Neural crest cell (in vitro differentiated cells): Measurements from ENCODE around the gene INSC. TPM values are rescaled to one million over a fixed set of nuclear protein-coding genes. Genes with fewer than 3 reads are reported as not detected.

Experiments
- DNase-seq: peaks from one replicate; pipeline ENCODE4 v3.0.0; 2021; ENCODE audit warnings: low read depth, mixed read lengths, low spot score
- H3K27ac Mint-ChIP-seq: one replicate; pipeline ENCODE4 v1.8.0; 2021; ENCODE audit warnings: mild to moderate bottlenecking, mixed read lengths; ENCODE audit not compliant: unreplicated experiment
- H3K27me3 Mint-ChIP-seq: 2 replicates; pipeline ENCODE4 v1.8.0; 2021; ENCODE audit warnings: low read depth, mild to moderate bottlenecking, mixed read lengths
- H3K36me3 Mint-ChIP-seq: 2 replicates; pipeline ENCODE4 v1.8.0; 2021; ENCODE audit warnings: low read depth, mild to moderate bottlenecking, mixed read lengths
- H3K4me1 Mint-ChIP-seq: 2 replicates; pipeline ENCODE4 v1.8.0; 2021; ENCODE audit warnings: mixed read lengths
- H3K4me3 Mint-ChIP-seq: one replicate; pipeline ENCODE4 v1.8.0; 2021; ENCODE audit warnings: mild to moderate bottlenecking, mixed read lengths
- H3K9me3 Mint-ChIP-seq: 2 replicates; pipeline ENCODE4 v1.8.0; 2021; ENCODE audit warnings: mixed read lengths
- CTCF ChIP-seq: fragments of 200-600 bp; sonication (generic); conservative IDR thresholded peaks from 2 replicates; pipeline ENCODE4 v1.5.0; 2021; ENCODE audit warnings: antibody characterized with exemption, mild to moderate bottlenecking
- total RNA-seq: library from RNA; stranded (reverse); gene quantifications from 2 replicates; pipeline ENCODE4 v1.2.1, GENCODE V29; 2021

INSC gene
- total RNA-seq, 1 donor from 2014 or later: 2.6 TPM

- Mint-ChIP-seq H3K9me3 (no peaks in the 10 kb centered on the region), H3K36me3 (peaks cover 3% of the 10 kb centered on the region), H3K4me1 (peaks cover 28% of the 10 kb centered on the region), H3K4me3 (no peak overlapping the region), H3K27ac (peak overlapping the region; percentile 32), H3K27me3 (no peaks in the 10 kb centered on the region)
- TF ChIP-seq CTCF: no peak
- DNase-seq: no peak
Measured at GRCh38 chr11:15158351-15159015, 43.8 kb downstream of the INSC start.

GRCh38 chr11:15159085-15159484, 44.4 kb downstream of the INSC start:
- H3K27me3 Mint-ChIP-seq: no peaks in the 10 kb centered on the region
- H3K9me3 Mint-ChIP-seq: no peaks in the 10 kb centered on the region
- no peak overlapping the region for H3K27ac Mint-ChIP-seq

GRCh38 chr11:15161790-15162189, 47.1 kb downstream of the INSC start:
- peaks cover 22% of the 10 kb centered on the region for H3K4me1 Mint-ChIP-seq
- H3K9me3 Mint-ChIP-seq: peaks cover 2% of the 10 kb centered on the region
- H3K4me3 Mint-ChIP-seq: no peak overlapping the region
- no peak overlapping the region for H3K27ac Mint-ChIP-seq
- DNase-seq: no peak
- no peak for TF ChIP-seq CTCF
- H3K36me3 Mint-ChIP-seq: peaks cover 6% of the 10 kb centered on the region
- H3K27me3 Mint-ChIP-seq: no peaks in the 10 kb centered on the region

More at GRCh38 chr11:15159085-15159484, 44.4 kb downstream of the INSC start:
- H3K36me3 Mint-ChIP-seq: peaks cover 3% of the 10 kb centered on the region
- TF ChIP-seq CTCF: peak; percentile 63
- no peak for DNase-seq
- H3K4me3 Mint-ChIP-seq: no peak overlapping the region
- H3K4me1 Mint-ChIP-seq: peaks cover 28% of the 10 kb centered on the region

- H3K27ac Mint-ChIP-seq: no peak overlapping the region
- peaks cover 2% of the 10 kb centered on the region for H3K9me3 Mint-ChIP-seq
Measured at GRCh38 chr11:15163136-15163535, 48.4 kb downstream of the INSC start.

GRCh38 chr11:15166204-15166603, 51.5 kb downstream of the INSC start:
- Mint-ChIP-seq H3K27me3 (no peaks in the 10 kb centered on the region), H3K4me3 (no peak overlapping the region), H3K4me1 (peaks cover 13% of the 10 kb centered on the region), H3K27ac (no peak overlapping the region), H3K36me3 (peaks cover 3% of the 10 kb centered on the region), H3K9me3 (peaks cover 2% of the 10 kb centered on the region)
- no peak for TF ChIP-seq CTCF
- DNase-seq: no peak

More at GRCh38 chr11:15163136-15163535, 48.4 kb downstream of the INSC start:
- DNase-seq: no peak
- TF ChIP-seq CTCF: no peak
- Mint-ChIP-seq H3K4me3 (no peak overlapping the region), H3K36me3 (peaks cover 3% of the 10 kb centered on the region), H3K4me1 (peaks cover 20% of the 10 kb centered on the region), H3K27me3 (no peaks in the 10 kb centered on the region)
